Naive thymus-derived CD4-positive, alpha-beta T cell (primary cell): ENCODE measurements around the gene RNF26. TPM values are rescaled to one million over a fixed set of nuclear protein-coding genes. Genes with fewer than 3 reads are reported as not detected.

Source experiments
- ATAC-seq: fragments of 150-1000 bp; cut with Tn5 transposase; 2 replicates; pipeline ENCODE4 v1.10.0; 2021; ENCODE audit warnings: mild to moderate bottlenecking, moderate library complexity
- CTCF ChIA-PET: fragments of 350-600 bp; sonication (Branson Sonifier 250); formaldehyde crosslinking; loops from one replicate; lab custom pipeline; 2021; ENCODE audit warnings: antibody characterized with exemption; lab: Charles Lee
- POLR2A ChIA-PET: fragments of 350-600 bp; sonication (Branson Sonifier 250); formaldehyde crosslinking; loops from one replicate; lab custom pipeline; 2021; ENCODE audit warnings: antibody characterized with exemption, inconsistent platforms; lab: Charles Lee
- DNase-seq, 9 donors: peaks; one replicate each; pipeline versions ENCODE4 v3.0.0 to v3.0.0-alpha.2; 2020 to 2022; ENCODE audit warnings: mixed read lengths in 1 of 9
- H3K27ac ChIP-seq: one replicate; pipeline ENCODE4 v1.7.0; 2013; ENCODE audit warnings: mild to moderate bottlenecking, low read depth, low read length, moderate library complexity
- H3K27me3 ChIP-seq, 2 donors: one replicate each; pipeline ENCODE4 v1.7.0; 2013; ENCODE audit warnings: low read length in 2 of 2, mild to moderate bottlenecking in 2 of 2, moderate library complexity in 2 of 2; ENCODE audit not compliant: control insufficient read depth in 2 of 2, insufficient read depth in 2 of 2
- H3K36me3 ChIP-seq, 3 experiments: 1 replicate in 2 of 3; 2 replicates in 1 of 3; pipeline ENCODE4 v1.7.0; 2013; ENCODE audit warnings: low read length in 3 of 3, mild to moderate bottlenecking in 3 of 3, moderate library complexity in 1 of 3; ENCODE audit not compliant: insufficient read depth in 3 of 3, control insufficient read depth in 2 of 3
- H3K4me1 ChIP-seq, 2 donors: one replicate each; pipeline ENCODE4 v1.7.0; 2013; ENCODE audit warnings: low read length in 2 of 2, mild to moderate bottlenecking in 2 of 2, moderate library complexity in 1 of 2; ENCODE audit not compliant: control insufficient read depth in 2 of 2, insufficient read depth in 2 of 2
- H3K4me3 ChIP-seq: 2 replicates; pipeline ENCODE4 v1.7.0; 2013; ENCODE audit warnings: mild to moderate bottlenecking, low read length
- H3K9me3 ChIP-seq, 3 experiments: 1 replicate in 2 of 3; 2 replicates in 1 of 3; pipeline ENCODE4 v1.7.0; 2013; ENCODE audit warnings: low read length in 3 of 3; ENCODE audit not compliant: control insufficient read depth in 2 of 3
- H3K27ac Mint-ChIP-seq, 9 donors: one replicate each; pipeline ENCODE4 v1.8.0; 2020 to 2022; ENCODE audit warnings: mixed read lengths in 9 of 9, mild to moderate bottlenecking in 8 of 9, moderate library complexity in 5 of 9, inconsistent platforms in 2 of 9
- H3K27me3 Mint-ChIP-seq, 5 donors: one replicate each; pipeline ENCODE4 v1.8.0; 2021 to 2022; ENCODE audit warnings: mixed read lengths in 5 of 5, mild to moderate bottlenecking in 1 of 5
- H3K36me3 Mint-ChIP-seq, 5 donors: one replicate each; pipeline ENCODE4 v1.8.0; 2020 to 2022; ENCODE audit warnings: mixed read lengths in 5 of 5, mild to moderate bottlenecking in 3 of 5, inconsistent platforms in 1 of 5
- H3K4me1 Mint-ChIP-seq, 7 donors: one replicate each; pipeline ENCODE4 v1.8.0; 2020 to 2022; ENCODE audit warnings: mixed read lengths in 7 of 7, mild to moderate bottlenecking in 3 of 7, inconsistent platforms in 1 of 7
- H3K4me3 Mint-ChIP-seq, 10 donors: one replicate each; pipeline ENCODE4 v1.8.0; 2020 to 2022; ENCODE audit warnings: mild to moderate bottlenecking in 10 of 10, mixed read lengths in 10 of 10, moderate library complexity in 6 of 10, inconsistent platforms in 2 of 10
- H3K9me3 Mint-ChIP-seq, 11 donors: one replicate each; pipeline ENCODE4 v1.8.0; 2020 to 2022; ENCODE audit warnings: mixed read lengths in 11 of 11, mild to moderate bottlenecking in 4 of 11, inconsistent platforms in 1 of 11, moderate library complexity in 1 of 11
- intact Hi-C, 2 donors: fragments of 100-400 bp; cut with micrococcal nuclease; formaldehyde crosslinking; loops; one replicate each; pipeline ENCODE4 v1.15.1; 2023
- polyA plus RNA-seq, 2 donors: library from polyadenylated mRNA; unstranded; fragments of 300-500 nt; fragmentation: Illumina TruSeq; gene quantifications; one replicate each; pipeline ENCODE4 v1.2.3, GENCODE V29; 2021
- total RNA-seq, 6 experiments: library from RNA in 5 of 6; stranded (reverse) in 5 of 6; gene quantifications; 1 replicate in 5 of 6; 2 replicates in 1 of 6; pipeline ENCODE4 v1.2.3 and lab custom pipeline; 2021 to 2026

RNF26 gene
- total and polyA plus RNA-seq, 7 experiments from 2014 or later: 16.9 to 59.1 (median 24.4) TPM

GRCh38 chr11:119305556-119306372 lies 28.6 kb upstream of the RNF26 start:
- intact Hi-C loops: loop anchor here in 1 of 2 donors (1.0 kb wide), 2 partner anchors 10 to 16 kb away; no protein-coding TSS in a partner anchor
- Histone ChIP-seq H3K36me3 (peaks cover 4 to 31% (median 9%) of the 10 kb centered on the region in 3 experiments), H3K27ac (peak overlapping the region; percentile 76), H3K9me3 (no peaks in the 10 kb centered on the region), H3K27me3 (no peaks in the 10 kb centered on the region), H3K4me1 (peaks cover 0 to 31% of the 10 kb centered on the region in 2 donors), H3K4me3 (peak overlapping the region; percentile 8)
- no peaks in the 10 kb centered on the region for H3K27me3 Mint-ChIP-seq
- H3K36me3 Mint-ChIP-seq: peaks cover 17 to 32% (median 27%) of the 10 kb centered on the region in 5 donors
- peaks cover 21 to 55% (median 42%) of the 10 kb centered on the region in 7 donors for H3K4me1 Mint-ChIP-seq
- ATAC-seq (peak; percentile 12), DNase-seq (peak in 5 of 9 donors; percentile 21 to 52 (median 40))
- H3K9me3 Mint-ChIP-seq: peaks cover 0 to 5% (median 0%) of the 10 kb centered on the region in 11 donors
- peak overlapping the region; percentile 31 to 88 (median 80) for H3K4me3 Mint-ChIP-seq
- ChIA-PET CTCF (interaction anchor here (0.5 to 4.8 kb wide), 11 partner anchors 17 to 268 kb away, joined by 3 to 42 read pairs (median 3); partner anchors contain the start of gene DPAGT1), POLR2A (interaction anchor here (0.6 to 3.1 kb wide), 14 partner anchors 9 to 400 kb away, joined by 3 to 19 read pairs (median 4); partner anchors contain the start of genes C2CD2L, CBL and VPS11)
- H3K27ac Mint-ChIP-seq: peak overlapping the region; percentile 89 to 100 (median 98)

GRCh38 chr11:119306373-119306890 lies 27.9 kb upstream of the RNF26 start:
- no peaks in the 10 kb centered on the region for H3K9me3 ChIP-seq
- DNase-seq (peak in 8 of 9 donors; percentile 33 to 85 (median 82)), ATAC-seq (peak; percentile 97)
- peaks cover 21 to 49% (median 36%) of the 10 kb centered on the region in 7 donors for H3K4me1 Mint-ChIP-seq
- H3K27ac Mint-ChIP-seq: peak overlapping the region; percentile 89 to 100 (median 98)
- H3K4me3 ChIP-seq: peak overlapping the region; percentile 8
- ChIA-PET POLR2A (interaction anchor here (0.6 to 3.1 kb wide), 13 partner anchors 9 to 401 kb away, joined by 3 to 19 read pairs (median 4); partner anchors contain the start of genes C2CD2L, CBL and HINFP), CTCF (interaction anchor here (0.5 to 4.8 kb wide), 9 partner anchors 13 to 1009 kb away, joined by 3 to 42 read pairs (median 3); no protein-coding TSS in a partner anchor)
- H3K27me3 Mint-ChIP-seq: no peaks in the 10 kb centered on the region
- H3K27me3 ChIP-seq: no peaks in the 10 kb centered on the region
- H3K9me3 Mint-ChIP-seq: peaks cover 0 to 5% (median 0%) of the 10 kb centered on the region in 11 donors
- intact Hi-C loops: loop anchor here in 1 of 2 donors (1.0 kb wide), 2 partner anchors 9 to 15 kb away; no protein-coding TSS in a partner anchor
- H3K27ac ChIP-seq: peak overlapping the region; percentile 76
- H3K4me1 ChIP-seq: peaks cover 0 to 31% of the 10 kb centered on the region in 2 donors
- H3K36me3 ChIP-seq: peaks cover 0 to 27% (median 8%) of the 10 kb centered on the region in 3 experiments
- H3K4me3 Mint-ChIP-seq: peak overlapping the region; percentile 31 to 88 (median 80)
- H3K36me3 Mint-ChIP-seq: peaks cover 10 to 28% (median 21%) of the 10 kb centered on the region in 5 donors

GRCh38 chr11:119307219-119307618 lies 27.1 kb upstream of the RNF26 start:
- ChIA-PET CTCF (interaction anchor here (0.6 to 4.8 kb wide), 7 partner anchors 9 to 1010 kb away, joined by 3 to 42 read pairs (median 4); no protein-coding TSS in a partner anchor), POLR2A (interaction anchor here (0.9 to 3.1 kb wide), 8 partner anchors 8 to 213 kb away, joined by 3 to 19 read pairs (median 5); partner anchors contain the start of genes HINFP and MCAM)
- Mint-ChIP-seq H3K27me3 (no peaks in the 10 kb centered on the region), H3K4me3 (peak overlapping the region in 7 of 10 donors; percentile 77 to 88 (median 81)), H3K27ac (peak overlapping the region; percentile 89 to 100 (median 98)), H3K4me1 (peaks cover 21 to 44% (median 36%) of the 10 kb centered on the region in 7 donors), H3K36me3 (peaks cover 8 to 26% (median 19%) of the 10 kb centered on the region in 5 donors), H3K9me3 (peaks cover 0 to 5% (median 0%) of the 10 kb centered on the region in 11 donors)
- Histone ChIP-seq H3K4me1 (peaks cover 0 to 31% of the 10 kb centered on the region in 2 donors), H3K4me3 (no peak overlapping the region), H3K27me3 (no peaks in the 10 kb centered on the region), H3K36me3 (peaks cover 0 to 19% (median under 1%) of the 10 kb centered on the region in 3 experiments), H3K27ac (peak overlapping the region; percentile 76), H3K9me3 (no peaks in the 10 kb centered on the region)
- intact Hi-C loops: no loop called here
- DNase-seq (no peak), ATAC-seq (no peak)

- no peaks in the 10 kb centered on the region for H3K27me3 ChIP-seq
- POLR2A ChIA-PET: interaction anchor here (1.5 to 2.2 kb wide), 2 partner anchors 8 to 9 kb away, joined by 6 to 9 read pairs; partner anchors contain the start of gene MCAM
- peaks cover 8 to 22% (median 12%) of the 10 kb centered on the region in 5 donors for H3K36me3 Mint-ChIP-seq
- CTCF ChIA-PET: interaction anchor here (1.0 to 4.8 kb wide), 6 partner anchors 8 to 246 kb away, joined by 3 to 42 read pairs (median 4); no protein-coding TSS in a partner anchor
- DNase-seq (no peak), ATAC-seq (no peak)
- H3K4me3 ChIP-seq: no peak overlapping the region
- H3K27ac Mint-ChIP-seq: peak overlapping the region in 7 of 9 donors; percentile 8 to 98 (median 53)
- peaks cover 0 to 31% of the 10 kb centered on the region in 2 donors for H3K4me1 ChIP-seq
- no peaks in the 10 kb centered on the region for H3K27me3 Mint-ChIP-seq
- H3K9me3 ChIP-seq: no peaks in the 10 kb centered on the region
- H3K9me3 Mint-ChIP-seq: peaks cover 0 to 5% (median 0%) of the 10 kb centered on the region in 11 donors
- H3K36me3 ChIP-seq: peaks cover 0 to 13% (median 0%) of the 10 kb centered on the region in 3 experiments
- H3K4me3 Mint-ChIP-seq: no peak overlapping the region
- intact Hi-C loops: no loop called here
- peak overlapping the region; percentile 47 for H3K27ac ChIP-seq
- H3K4me1 Mint-ChIP-seq: peaks cover 21 to 44% (median 33%) of the 10 kb centered on the region in 7 donors
Measured at GRCh38 chr11:119307974-119308373, 26.4 kb upstream of the RNF26 start.

- H3K27me3 Mint-ChIP-seq: peaks cover 0 to 4% (median 0%) of the 10 kb centered on the region in 5 donors
- ChIA-PET CTCF (interaction anchor here (4.8 kb wide), 1 partner anchor 13 kb away, joined by 42 read pairs; no protein-coding TSS in a partner anchor), POLR2A (interaction anchor here (1.8 to 2.2 kb wide), 2 partner anchors 10 to 12 kb away, joined by 4 to 9 read pairs; no protein-coding TSS in a partner anchor)
- no peak overlapping the region for H3K4me3 ChIP-seq
- DNase-seq: no peak
- intact Hi-C loops: no loop called here
- no peak overlapping the region for H3K4me3 Mint-ChIP-seq
- no peaks in the 10 kb centered on the region for H3K27me3 ChIP-seq
- H3K4me1 ChIP-seq: peaks cover 0 to 31% of the 10 kb centered on the region in 2 donors
- peaks cover 0 to 5% (median 0%) of the 10 kb centered on the region in 11 donors for H3K9me3 Mint-ChIP-seq
- H3K36me3 ChIP-seq: peaks cover 0 to 4% (median 0%) of the 10 kb centered on the region in 3 experiments
- H3K4me1 Mint-ChIP-seq: peaks cover 21 to 37% (median 26%) of the 10 kb centered on the region in 7 donors
- H3K27ac ChIP-seq: no peak overlapping the region
- peak overlapping the region in 3 of 9 donors; percentile 59 to 76 (median 75) for H3K27ac Mint-ChIP-seq
- H3K9me3 ChIP-seq: no peaks in the 10 kb centered on the region
- peaks cover 0 to 10% (median 0%) of the 10 kb centered on the region in 5 donors for H3K36me3 Mint-ChIP-seq
- no peak for ATAC-seq
Measured at GRCh38 chr11:119309411-119309810, 24.9 kb upstream of the RNF26 start.
